Amygdala (tissue), 56 donors: Measurements from ENCODE around the gene PRKAG3.

Source experiments
- DNase-seq, 56 donors: peaks; one replicate each; lab custom pipeline; 2025; lab: John Stamatoyannopoulos, UW

PRKAG3 gene

DNA sequence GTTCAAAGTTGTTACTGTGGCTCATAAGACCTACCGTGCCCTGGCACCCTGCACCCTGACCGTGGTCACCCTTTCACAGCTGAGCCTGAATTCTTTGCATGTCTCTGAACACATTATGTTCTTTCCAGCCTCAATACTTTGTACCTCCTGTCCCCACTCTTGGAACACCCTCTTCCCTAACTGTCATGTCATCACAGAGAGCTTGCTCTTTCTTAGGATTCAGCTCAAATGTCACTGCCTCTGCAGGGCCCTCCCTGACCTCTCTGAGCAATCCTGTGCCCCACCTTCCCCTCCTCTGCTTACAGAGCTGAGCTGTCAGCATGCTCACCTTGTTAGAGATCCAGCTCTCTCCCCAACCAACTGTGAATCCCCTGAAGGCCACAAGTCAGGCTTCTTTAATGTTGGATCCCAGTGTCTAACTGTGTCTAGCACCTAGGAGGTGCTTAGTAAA lies 15.0 kb downstream of the PRKAG3 start:
- no peak for DNase-seq

DNA sequence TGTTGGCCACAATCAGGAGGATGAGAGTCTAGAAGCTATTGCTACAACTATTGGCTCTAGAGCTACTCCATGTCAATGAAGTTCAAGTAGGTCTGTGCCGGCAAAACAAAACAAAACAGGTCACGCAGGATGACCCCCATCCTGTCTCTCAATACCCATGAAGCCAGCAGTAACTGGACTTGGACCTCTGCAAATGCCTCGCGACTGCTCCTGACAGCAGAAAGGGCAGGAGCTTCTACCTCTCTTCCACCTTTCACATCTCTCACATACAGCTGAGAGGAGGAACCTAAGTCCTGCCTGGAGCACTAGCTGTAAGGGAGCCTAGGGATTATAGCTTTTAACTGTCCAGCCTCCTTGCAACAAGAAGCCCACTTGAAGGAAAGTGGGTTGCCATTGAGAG lies 16.0 kb downstream of the PRKAG3 start:
- no peak for DNase-seq

DNA sequence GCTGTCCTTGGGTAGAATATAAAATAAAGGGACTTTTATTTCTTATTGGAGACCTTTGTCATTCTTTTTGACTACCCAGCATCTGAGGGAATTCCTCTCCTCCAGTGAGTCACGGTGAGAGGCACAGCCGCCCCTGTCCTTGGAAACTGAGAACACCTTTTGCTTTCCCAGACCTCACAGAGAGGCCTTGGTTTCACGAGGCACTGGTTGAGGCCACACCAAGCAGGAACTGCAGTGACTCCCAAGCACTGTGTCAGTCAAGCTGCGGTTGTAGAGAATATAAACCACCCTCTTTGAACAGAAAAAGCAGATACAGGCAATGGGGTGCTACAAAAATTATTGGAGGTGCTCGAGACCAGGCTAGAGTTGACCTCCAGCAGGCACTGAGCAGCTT lies 16.4 kb downstream of the PRKAG3 start:
- DNase-seq, result no peak

DNA sequence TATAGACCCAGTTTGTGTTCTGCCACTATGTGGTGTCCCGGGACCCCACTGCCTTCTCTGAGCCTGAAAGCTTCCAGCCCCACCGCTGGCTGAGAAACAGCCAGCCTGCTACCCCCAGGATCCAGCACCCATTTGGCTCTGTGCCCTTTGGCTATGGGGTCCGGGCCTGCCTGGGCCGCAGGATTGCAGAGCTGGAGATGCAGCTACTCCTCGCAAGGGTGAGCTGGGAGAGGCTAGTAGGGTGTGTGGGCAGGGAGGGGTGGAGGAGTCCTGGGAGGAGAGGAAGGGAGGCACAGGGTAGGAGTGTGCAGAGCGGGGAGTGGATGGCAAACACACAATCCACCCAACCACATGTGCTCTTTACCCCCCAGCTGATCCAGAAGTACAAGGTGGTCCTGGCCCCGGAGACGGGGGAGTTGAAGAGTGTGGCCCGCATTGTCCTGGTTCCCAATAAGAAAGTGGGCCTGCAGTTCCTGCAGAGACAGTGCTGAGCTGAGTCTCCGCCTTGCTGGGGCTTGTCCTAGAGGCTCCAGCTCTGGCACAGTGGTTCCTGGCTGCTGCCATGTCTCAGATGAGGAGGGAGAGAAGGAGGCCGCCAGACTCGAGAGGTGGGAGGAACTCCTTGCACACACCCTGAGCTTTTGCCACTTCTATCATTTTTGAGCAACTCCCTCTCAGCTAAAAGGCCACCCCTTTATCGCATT lies 16.9 kb downstream of the PRKAG3 start:
- no peak for DNase-seq

DNA sequence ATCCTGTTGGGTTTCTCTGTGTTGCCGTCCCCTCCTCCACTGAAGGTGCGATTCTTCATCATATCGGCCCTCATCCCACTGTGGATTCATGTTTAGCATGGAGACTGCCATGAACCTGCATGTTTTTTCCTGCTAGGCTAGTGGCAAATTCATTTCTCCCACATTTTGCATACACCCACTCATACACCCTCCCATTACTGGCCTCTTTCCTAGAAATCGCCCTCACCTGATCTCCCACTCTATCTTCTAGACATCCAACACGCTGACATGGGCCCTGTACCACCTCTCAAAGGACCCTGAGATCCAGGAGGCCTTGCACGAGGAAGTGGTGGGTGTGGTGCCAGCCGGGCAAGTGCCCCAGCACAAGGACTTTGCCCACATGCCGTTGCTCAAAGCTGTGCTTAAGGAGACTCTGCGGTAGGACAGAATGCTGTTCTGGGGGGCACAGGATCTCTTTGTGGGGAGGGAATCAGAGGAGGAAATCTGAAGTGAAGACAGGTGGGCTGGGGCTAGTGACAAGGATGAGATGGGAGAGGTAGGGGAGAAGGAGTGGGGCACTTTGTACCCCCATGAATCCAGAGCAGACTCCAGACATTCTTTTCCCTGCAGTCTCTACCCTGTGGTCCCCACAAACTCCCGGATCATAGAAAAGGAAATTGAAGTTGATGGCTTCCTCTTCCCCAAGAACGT lies 17.7 kb downstream of the PRKAG3 start:
- no peak for DNase-seq

DNA sequence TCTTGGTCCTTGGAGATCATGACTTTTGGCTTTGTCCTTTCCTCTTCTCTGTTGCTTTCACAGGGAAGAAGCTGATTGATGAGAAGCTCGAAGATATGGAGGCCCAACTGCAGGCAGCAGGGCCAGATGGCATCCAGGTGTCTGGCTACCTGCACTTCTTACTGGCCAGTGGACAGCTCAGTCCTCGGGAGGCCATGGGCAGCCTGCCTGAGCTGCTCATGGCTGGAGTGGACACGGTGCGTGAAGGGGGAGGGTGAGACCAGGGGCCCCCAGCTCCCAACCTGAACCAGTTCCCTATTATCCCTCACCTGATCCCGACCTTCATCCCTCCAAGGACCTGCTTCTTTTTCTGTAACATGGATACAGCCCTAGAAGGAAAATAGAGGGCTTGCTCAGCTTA lies 18.7 kb downstream of the PRKAG3 start:
- no peak for DNase-seq

DNA sequence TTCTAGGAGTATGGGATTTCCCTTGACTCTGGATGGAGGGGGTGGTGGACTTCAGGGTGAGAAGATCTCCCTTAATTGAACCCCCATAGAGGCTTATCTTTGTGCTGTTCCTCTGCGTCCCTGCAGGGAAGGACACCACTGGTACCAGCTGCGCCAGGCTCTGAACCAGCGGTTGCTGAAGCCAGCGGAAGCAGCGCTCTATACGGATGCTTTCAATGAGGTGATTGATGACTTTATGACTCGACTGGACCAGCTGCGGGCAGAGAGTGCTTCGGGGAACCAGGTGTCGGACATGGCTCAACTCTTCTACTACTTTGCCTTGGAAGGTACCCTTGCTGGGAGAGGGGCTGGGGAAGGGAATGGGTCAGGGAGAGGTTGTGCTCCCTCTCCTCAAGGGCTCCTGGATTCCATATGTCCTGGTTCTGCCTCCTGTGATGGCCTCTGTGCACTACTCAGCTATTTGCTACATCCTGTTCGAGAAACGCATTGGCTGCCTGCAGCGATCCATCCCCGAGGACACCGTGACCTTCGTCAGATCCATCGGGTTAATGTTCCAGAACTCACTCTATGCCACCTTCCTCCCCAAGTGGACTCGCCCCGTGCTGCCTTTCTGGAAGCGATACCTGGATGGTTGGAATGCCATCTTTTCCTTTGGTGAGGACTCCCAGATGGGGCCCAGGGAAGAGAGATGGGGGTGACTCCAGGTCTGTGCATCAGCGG lies 19.3 kb downstream of the PRKAG3 start:
- DNase-seq, result no peak

DNA sequence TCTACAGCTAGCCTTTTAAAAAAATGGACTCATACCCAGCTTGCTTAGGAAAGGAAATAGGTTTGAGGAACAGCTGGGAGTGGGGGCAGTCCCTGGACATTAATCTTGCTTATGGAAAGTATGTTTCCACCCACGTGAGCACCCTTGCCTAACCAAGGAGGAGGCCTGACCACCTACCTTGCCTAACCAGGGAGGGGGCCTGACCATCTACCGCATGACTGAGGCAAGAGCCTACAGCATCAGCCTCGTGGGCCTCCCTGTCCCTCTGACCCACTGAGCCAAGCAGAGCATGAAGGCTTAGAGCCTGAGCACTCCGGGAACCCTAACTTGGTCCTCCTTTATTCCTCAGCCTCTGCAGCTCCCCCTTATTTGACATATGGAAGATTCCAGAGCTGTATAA lies 20.2 kb downstream of the PRKAG3 start:
- DNase-seq, result no peak

DNA sequence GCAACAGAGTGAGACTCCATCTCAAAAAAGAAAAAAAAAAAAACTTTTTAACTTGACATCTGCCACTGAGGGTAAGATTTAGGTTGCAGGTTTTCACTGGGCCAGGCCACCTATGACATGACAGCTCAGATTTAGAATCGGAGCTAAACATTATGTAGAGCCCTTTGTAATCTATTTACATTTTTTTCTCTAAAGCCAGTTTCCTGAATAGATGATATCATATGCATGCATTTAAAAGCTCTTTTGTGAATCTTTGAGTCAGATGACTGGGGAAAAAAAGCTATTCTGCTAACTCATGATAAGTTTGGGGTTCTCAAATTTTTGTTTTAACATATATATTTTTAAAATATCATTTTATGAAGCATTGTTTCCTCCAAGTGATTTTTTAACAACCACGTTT lies 21.3 kb downstream of the PRKAG3 start:
- no peak for DNase-seq

DNA sequence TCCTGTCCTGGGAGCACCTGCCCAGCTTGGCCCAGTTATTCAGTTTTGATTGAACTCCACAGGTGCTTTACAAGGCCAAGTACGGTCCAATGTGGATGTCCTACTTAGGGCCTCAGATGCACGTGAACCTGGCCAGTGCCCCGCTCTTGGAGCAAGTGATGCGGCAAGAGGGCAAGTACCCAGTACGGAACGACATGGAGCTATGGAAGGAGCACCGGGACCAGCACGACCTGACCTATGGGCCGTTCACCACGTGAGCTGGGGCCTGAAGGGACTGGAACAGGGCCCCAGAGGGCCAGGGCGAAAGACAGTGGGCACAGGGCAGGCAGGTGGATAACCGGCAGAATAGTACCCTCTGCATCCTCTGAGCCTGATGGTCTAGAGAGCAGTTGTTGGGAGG lies 22.1 kb downstream of the PRKAG3 start:
- DNase-seq, result no peak

DNA sequence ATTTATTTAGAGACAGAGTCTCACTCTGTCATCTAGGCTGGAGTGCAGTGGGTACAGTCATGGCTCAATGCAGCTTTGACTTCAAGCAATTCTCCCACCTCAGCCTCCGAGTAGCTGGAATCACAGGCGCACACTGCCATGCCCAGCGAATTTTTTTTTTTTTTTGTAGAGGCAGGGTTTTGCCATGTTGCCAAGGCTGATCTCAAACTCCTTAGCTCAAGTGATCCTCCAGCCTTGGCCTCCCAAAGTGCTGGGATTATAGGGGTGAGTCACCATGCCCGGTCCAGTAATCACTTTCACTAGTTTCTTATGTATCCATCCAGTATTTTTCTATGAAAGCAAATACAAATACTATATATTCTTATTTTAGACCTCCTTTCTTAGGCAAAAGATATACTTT lies 24.0 kb downstream of the PRKAG3 start:
- no peak for DNase-seq

DNA sequence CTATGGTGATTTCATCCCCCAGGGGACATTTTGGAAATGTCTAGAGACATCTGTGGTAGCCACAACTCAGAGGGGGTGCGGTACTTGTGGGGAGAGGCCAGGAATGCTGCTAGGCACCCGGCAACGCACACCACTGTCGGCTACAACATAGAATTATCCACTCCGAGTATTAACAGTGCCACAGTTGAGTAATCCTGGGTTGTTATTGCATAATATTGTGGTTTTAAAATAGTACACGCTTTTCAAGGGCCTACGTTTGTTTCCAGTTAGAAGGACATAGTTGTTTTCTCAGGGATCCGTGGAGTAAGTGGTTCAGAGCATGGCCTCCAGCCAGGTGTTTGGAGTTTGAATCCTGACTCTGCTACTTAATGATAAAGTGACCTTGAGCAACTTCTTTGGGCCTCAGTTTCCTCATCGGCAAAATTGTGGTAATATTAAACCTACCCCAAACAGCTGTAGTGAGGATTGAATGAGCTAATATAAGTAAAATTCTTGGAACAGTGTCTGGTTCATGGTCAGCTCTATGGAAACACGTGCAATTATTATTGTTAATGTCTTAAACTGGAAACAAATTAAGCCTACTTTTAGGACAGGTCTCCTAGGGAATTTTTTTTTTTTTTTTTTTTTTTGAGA lies 25.1 kb downstream of the PRKAG3 start:
- peak in 1 of 56 donors; percentile 18 for DNase-seq

DNA sequence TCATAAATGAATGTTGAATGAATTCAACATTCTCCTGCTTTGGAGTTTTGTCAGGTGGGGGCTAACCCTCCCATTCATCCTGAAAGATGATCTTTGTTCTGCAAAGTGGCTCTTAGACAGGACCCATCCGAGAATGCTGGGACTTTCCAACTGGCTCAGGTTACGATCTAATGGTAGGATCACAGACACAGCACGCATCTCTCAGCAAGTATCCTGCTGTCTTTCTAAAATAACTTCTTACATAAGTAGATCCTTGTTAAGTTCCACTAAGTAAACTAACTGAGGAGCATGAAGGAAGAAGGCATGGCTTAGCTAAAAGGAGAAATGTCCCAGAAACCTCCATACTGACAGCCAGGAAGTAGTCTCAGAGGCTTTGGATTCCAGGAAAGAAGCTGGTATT lies 26.0 kb downstream of the PRKAG3 start:
- DNase-seq, result no peak

DNA sequence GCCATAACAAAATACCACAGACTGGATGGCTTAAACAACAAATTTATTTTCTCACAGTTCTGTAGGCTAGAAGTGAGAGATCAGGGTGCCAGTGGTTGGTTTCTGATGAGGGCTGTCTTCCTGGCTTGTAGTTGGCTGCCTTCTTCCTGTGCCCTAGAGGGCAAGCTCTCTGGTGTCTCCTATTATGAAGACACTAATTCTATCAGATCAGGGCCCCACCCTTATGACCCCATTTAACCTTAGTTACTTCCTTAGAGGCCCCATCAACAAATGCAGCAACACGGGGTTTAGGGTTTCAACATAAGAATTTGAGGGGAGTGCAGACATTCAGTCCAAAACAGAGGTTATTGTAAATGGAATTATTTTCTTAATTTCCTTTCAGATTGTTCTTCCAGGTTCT lies 26.8 kb downstream of the PRKAG3 start:
- no peak for DNase-seq

DNA sequence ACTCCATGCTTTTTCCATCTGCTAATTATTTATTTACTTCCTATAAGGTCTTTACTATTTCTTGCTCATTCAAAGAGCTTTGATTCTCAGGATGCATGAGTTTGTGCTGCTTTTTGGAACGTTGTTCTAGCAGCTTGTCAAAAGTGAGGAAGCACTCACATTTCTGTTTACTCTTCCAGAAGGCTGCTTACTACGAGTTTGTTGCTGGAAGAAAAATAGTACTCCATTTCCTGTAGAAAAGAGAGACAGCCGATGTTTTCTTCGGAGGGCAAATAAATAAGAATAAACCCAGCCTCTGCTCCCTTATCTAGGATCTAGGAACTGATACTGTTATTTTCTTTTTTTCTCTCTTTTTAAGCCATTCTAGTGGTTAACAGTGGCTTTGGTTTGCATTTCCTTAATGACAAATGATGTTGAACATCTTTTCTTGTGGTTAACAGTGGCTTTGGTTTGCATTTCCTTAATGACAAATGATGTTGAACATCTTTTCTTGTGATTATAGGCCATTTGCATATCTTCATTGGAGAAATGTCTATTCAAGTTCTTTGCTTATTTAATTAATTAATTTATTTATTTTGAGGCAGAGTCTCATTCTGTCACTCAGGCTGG lies 29.1 kb downstream of the PRKAG3 start:
- no peak for DNase-seq

DNA sequence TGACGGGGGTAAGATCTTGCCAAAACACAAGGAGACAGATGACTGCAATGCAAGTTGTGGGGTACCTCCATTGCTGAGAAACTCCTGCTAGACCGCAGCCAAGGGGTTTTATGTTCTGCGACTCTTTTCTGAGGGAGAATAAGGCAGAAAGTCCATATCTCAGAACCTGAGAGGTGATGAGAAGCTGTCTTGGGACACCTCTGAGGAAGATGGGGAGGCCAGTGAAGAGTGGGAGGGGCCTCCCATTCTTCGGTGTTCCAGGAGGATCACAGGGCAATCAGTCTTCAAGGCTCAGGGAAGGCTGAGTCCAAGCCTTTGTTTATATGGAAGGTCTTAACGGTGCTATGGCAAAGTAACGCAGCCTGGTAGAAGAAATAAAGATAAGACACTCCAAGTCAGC lies 31.6 kb downstream of the PRKAG3 start:
- no peak for DNase-seq

DNA sequence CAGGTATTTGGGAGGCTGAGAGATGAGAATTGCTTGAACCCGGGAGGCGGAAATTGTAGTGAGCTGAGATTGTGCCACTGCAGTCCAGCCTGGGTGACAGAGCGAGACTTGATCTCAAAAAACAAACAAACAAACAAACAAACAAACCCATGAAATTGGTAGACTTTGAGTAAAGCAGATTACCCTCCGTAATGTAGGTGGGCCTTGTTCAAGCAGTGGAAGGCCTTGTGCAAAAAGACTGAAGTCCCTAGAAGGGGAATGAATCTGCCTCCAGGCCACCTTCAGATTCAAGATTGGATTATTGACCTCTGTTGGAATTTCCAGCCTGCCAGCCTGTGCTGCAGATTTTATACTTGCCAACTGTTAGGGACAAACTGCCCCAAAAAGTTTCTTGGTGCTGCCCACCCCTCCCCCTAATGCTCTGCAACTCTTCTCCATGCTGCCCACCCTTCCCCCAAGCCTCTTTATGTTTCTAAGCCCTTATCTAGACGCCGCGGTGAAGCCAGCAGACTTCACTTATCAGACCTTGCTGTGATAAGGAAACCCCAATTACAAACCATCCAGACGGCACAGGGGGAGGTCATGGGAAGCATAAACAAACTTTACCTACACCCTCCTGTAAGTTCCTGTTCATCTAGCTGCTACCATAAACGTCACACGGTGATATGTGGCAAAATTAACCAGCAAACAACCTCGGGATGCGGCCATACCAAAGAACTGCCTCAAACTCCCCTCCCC lies 32.7 kb downstream of the PRKAG3 start:
- no peak for DNase-seq

DNA sequence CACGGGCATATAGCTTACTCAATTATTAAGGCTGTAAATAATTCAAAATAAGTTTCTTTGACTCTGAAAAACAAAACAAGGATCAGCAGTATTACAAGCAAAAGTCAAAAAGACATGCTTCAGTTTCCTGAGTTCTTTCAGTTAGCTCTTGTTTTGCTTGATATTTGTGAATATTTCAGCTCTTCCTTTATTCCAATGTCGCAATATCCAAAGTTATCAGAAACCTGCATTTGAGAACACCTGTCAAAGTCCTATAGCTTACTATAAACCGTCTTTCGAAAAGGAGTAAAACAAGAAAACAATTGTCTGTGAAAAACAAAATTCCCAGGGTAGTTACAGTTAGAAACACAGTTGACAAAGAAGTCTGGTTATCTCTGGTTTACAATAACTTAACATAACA lies 34.9 kb downstream of the PRKAG3 start:
- no peak for DNase-seq

DNA sequence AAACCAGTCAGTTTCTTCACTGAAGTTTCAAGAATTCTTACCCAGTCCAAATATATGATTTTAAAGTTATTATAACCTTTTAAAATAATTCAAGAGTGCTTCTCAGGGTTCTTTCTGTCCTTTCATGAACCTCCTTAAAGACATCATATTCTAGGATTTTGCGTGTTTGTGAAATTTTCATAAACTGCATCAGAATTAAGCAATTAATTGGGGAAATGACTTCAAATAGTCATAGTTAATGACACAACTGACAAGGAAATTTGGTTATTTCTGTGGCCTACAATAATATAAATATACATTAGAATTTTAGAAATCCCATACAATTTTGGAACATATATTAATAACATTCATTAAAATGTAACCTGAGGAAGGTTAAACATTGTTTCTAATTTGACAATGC lies 39.2 kb downstream of the PRKAG3 start:
- no peak for DNase-seq
